Central memory CD4-positive, alpha-beta T cell (primary cell): ENCODE results near the gene RPS26.
A peak's percentile ranks its signal among the peaks of the same experiment; 100 is the strongest.
"Not testable (repeated sequence)": the region's sequence is repeated elsewhere in the genome, so short reads cannot be mapped to it uniquely, and the experiment has no call there.

Source experiments
- DNase-seq: peaks from one replicate; pipeline ENCODE4 v3.0.0; 2022
- total RNA-seq, 3 experiments: gene quantifications; one replicate each; lab custom pipeline; 2026; lab: John Stamatoyannopoulos, UW

RPS26 gene
- 194 to 424 (median 295) reads per million in 3 experiments for total RNA-seq

DNA sequence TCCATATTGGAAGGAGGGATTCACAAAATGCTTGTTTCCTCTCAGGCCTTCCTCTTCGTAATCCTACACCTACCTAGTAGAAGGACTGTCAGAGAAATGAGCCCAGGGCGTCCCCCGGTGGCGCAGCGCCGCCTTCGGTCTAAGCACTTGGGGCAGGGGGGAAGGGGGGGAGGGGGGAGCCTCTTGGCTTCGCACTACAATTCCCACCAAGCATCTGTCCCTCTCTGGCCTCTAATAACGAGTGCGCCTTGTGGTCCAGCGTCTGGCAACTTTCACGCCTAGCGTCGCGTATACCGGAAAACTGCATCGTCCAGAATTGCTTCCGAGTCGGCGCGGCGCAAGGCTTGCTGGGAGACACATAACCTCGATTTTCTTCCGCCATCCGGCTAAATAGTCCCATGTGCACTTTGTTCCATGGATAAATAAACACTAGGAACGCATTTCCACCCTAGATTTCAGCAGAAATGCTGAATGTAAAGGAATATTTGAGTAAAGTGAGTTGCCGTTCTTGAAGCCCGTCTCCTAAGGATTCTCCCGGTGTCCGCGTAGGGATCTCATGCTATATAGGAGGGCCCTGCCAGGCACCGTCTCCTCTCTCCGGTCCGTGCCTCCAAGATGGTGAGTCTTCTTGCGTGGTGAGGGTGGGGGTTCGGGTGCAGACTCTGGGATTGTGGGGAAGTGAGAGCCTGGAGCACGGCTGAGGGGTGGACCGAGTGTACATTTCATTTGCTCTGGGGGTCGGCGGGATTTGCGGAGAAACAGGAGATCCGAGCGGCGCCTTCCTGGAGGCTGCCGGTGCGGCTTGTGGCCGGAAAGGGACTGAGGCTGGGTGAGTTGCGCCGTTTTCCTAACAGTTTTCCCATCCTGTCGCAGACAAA lies at the start of gene RPS26:
Gene RPS26 (plus strand): TSS at position 367 of the 878 bp plus-strand sequence. CDS start 249 bp downstream, at position 616.
- DNase-seq = peak; percentile 96

DNA sequence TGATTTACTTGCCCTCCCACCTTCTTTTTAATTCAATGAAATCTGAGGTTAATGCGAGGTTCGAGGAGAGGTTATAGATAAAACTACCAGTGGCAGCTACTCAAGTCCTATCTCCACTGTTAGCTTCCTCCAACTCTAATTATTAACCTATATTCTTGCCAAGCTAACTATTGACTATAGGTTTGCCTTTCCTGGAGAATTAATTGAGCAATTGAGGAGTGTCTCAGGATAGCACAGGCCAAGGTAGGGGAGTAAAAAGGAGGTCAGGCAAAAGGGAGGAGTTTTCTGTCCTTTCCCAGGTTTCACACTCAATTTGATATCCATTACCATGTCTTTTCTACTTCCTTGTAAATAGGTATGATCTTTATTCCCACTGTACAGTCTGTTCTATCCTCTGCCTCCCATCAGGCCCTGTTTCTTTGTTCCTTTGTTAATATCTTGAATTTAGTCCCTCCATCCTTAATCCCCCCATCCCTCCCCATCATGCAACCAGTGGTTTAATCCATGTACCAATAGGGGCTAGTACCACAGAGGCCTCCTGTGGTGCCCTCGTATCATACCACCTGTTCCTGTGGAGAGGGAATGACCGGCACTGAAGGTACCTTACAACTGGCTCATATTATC lies 48.4 kb upstream of the RPS26 start:
- DNase-seq = no peak

DNA sequence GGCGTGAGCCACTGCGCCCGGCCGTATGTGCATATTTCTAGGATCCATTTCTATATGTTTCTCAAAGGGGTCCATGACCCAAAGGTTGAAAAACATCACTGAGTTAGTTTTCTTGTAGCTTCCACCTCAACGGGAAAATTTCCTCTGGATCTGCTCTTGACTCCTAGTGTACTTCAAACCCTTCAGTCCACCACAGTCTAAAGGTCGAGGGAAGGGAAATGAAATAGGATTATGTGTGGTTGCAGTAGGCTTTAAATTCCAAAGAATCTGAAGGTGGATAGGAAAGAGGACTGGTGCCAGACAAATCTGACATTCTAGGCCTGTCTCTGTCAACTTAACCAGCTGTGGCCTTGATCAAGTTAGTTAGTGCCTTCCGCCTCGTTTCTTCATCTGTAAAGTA lies 46.4 kb upstream of the RPS26 start:
- no peak for DNase-seq

DNA sequence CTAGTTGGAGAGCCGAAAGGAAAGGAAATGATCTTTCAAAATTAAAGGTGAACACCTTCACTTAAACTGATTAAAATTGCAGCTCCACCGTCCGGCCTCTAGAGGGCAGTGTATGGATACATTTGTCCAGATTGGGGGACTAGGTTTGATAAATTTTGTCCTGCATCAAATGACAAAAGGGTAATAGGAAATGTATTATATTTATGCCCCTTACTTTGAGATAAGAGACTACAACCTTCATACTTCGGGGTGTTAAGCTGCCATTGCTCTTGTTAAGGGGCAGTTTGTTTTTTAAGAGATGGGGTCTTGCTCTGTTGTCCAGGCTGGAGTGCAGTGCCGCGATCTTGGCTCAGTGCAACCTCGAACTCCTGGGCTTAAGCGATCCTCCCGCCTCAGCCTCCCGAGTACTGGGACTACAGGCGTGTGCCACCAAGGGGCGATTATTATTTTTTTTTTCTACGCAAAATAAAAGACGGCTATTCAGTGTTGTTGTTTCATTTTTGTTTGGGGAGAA lies 45.5 kb upstream of the RPS26 start:
- peak; percentile 66 for DNase-seq

DNA sequence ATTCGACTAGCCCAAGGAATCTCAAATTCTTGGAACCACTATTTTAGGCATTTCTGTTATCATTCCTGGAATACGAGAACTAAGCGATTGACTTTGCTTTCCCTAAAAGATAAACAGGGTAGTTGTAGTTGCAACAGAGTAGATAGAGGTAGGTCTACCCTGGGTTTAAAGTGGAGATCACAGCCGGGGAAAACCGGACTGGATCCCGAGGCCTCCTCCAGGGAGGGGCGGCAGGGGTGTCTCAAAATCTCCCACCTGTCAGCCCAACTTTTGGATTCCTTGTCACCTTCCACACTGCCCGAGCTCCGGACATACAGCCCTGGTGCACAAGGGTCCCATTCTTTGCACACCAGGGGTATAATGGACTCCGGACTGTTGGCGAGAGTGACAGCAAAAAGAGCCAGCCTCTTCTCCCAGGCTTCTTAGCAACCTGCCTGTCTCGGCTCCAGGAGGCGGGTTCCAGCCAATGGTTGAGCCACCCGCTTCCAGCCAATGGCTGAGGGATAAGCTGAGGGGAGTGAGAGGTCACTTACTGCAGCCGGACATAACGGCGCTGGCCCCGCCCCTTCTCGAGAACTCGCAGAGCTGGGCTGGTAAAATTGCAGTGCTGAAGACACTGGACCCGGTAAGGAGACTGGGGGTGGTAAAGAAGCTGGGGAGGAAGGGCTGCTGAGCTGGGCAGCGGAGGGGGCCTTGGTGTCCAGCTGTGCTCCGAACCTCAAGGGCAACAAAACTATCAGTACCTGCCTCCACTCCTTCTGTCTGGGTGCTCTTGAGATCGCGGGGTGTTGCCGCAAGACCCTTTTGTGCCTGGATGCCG lies 44.8 kb upstream of the RPS26 start, which contains the start of gene SUOX:
Gene SUOX (plus strand): TSS at position 562 of the 820 bp plus-strand sequence. CDS start 4,946 bp downstream, outside the sequence.
- DNase-seq = no peak

DNA sequence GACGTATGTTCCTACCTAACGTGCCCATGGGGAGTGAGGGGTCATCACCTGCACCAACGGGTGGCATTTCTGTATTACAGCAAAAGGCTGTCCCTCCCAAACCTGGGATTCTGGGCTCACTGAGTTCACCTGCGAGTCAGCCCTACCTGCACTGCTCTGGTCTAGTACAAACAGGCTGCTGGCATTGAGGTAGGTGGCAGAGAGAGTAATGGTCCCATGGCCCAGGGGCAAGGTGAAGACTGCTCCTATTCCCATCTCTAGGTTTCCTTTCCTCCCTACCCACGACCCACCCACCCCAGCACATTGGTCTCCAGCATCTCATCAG lies 44.2 kb upstream of the RPS26 start:
- DNase-seq = no peak

DNA sequence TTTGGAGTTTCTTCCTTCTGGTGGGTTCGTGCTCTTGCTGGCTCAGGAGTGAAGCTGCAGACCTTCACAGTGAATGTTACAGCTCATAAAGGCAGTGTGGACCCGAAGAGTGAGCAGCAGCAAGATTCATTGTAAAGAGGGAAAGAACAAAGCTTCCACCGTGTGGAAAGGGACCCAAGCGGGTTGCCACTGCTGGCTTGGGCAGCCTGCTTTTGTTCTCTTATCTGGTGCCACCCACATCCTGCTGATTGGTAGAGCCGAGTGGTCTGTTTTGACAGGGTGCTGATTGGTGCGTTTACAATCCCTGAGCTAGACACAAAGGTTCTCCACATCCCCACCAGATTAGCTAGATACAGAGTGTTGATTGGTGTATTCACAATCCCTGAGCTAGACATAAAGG lies 42.2 kb upstream of the RPS26 start:
- DNase-seq = not testable (repeated sequence)

DNA sequence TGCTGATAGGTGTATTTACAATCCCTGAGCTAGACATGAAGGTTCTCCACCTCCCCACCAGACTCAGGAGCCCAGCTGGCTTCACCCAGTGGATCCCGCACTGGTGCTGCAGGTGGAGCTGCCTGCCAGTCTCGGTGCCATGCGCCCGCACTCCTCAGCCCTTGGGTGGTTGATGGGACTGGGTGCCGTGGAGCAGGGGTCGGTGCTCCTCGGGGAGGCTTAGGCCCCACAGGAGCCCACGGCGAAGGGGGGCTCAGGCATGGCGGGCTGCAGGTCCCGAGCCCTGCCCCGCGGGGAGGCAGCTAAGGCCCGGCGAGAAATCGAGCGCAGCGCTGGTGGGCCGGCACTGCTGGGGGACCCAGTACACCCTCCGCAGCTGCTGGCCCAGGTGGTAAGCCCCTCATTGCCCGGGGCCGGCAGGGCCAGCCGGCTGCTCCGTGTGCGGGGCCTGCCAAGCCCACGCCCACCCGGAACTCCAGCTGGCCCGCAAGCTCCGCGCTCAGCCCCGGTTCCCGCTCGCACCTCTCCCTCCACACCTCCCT lies 41.6 kb upstream of the RPS26 start:
- DNase-seq = not testable (repeated sequence)

DNA sequence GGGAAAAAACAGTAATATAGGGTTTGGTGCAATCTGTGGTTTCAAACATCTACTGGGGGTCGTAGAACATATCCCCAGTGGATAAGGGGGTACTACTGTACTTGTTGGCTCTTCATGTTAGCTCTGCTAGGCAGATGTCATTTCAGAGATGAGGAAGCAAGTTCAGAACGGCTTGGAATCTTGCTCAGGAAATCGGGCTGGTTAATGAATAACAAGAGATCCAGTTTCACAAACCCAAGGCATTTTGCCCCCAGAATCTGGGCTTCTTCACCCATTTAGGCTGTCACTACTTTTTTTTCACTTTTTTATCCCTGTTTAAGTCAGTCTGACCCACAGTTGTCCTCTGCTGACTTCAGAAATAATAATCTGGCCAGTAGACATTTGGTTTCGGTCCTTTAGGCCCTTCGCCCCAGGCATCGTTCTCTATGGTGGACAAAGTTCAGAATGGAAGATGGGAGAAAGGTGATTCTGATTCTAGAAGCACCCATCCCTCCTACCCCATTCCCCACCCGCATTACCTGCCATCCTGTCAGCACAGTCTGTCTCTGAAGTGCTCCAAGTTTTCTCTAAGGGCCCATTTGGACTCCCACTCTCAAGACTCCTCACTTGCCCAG lies 40.1 kb upstream of the RPS26 start:
- DNase-seq = no peak

DNA sequence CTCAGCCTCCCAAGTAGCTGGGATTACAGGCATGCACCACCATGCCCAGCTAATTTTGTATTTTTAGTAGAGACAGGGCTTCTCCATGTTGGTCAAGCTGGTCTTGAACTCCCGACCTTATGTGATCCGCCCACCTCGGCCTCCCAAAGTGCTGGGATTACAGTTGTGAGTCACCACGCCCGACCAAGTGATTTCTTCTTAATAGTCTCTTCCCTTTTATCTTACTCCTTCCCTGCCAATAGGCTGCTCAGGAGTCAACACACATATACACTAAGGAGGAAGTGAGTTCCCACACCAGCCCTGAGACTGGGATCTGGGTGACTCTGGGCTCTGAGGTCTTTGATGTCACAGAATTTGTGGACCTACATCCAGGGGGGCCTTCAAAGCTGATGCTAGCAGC lies 38.3 kb upstream of the RPS26 start:
- not testable (repeated sequence) for DNase-seq

DNA sequence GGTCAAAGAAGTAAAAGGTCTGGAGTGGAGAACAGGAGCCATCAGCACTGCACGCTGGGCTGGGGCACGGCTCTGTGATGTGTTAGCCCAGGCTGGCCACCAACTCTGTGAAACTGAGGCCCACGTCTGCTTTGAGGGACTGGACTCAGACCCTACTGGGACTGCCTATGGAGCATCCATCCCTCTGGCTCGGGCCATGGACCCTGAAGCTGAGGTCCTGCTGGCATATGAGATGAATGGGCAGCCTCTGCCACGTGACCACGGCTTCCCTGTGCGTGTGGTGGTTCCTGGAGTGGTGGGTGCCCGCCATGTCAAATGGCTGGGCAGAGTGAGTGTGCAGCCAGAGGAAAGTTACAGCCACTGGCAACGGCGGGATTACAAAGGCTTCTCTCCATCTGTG lies 37.5 kb upstream of the RPS26 start:
- DNase-seq = no peak

DNA sequence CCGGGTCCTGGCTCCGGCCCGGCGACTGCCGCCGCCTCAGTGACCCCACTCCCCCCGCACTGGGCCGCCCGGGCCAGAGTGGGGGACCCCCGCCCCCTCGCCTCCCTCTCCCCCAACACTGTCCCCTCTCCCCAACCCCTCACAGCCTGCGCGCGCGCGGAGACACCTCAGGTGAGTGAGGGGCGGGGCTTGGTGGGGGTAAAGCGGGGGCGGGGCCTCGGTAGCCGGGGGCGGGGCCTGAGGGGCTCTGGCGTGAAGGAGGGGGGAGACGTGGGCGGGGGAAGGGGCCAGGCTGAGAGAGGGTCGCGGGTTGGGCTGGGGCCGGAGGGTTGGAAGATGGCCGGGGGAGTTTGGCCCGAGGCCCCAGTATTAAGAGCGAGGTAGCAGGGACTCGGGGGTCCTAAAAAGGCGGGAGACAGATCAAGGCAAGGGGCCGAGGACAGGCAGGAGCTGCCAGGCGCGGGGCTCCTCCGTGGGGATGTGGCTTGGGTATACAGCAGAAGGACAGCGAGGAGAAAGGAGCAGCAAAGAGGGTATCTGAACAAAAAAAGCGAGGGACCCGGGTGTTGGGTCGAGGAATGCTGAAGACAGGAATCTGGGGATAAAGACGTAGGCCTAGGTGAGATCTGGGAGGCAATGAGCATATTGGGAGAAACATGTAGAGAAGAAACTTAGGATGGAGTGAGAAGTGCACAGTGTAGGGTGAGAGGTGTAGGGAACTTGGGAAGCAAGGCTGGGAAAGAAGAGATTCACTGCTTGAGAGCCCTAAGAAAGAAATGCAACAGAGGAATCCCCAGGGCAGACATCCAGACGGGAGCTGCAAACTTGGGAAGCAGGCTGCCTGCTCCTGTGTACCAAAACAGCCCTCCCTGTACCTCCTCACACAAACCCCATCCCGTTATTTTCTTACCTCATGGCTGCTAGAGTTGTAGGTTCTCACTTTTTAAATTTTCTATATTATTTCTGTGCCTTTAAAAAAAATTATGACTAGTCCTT lies 33.9 kb upstream of the RPS26 start:
- peak; percentile 56 for DNase-seq

DNA sequence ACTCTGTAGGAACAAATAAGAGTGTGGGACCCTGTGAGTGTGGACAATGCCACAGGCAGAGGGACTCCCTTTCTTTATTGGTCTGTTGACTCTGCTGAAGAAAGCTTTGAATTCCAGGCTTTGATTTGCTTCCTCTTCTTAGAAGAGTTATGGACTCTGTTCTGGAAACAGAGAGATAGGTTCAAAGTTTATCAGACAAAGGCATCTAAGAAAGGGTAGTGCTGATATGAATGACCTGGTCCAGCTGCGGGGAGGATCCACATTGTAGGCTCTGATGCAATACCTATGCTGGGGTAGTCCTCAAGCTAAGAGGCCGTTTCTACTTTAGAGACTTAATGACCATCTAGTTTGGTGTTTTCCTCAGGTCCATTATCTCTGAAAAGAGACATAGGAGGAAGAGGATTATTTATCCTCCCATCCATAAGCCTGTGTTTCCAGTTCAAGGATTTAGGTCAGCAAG lies 31.6 kb upstream of the RPS26 start:
- DNase-seq = no peak

DNA sequence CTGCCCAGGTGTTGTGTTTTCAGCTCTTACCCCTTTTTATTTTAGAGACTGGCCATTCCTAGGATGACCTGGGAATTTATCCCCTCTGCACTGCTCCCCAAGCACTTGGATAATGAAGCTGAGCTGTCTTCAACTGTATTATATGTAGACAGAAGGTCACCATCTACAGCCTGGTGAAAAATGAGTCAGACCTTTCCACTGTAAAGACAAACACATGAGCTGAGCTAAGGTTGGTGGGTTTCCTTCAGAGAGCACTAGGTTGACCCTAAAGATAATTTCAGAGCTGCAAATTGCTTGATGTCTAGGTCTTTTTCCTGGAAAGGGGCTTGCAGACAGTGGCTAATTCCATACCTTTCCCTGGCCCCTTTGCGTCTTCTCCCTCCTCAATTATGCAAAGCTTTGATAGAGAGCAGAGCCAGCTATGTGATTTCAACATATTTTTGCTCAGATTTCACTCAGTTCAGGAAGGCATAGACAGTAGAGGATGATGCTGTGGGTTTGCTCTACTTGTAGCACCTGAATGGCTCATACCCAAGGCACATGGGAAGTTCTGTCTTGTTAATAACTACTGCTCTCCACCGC lies 30.1 kb upstream of the RPS26 start:
- no peak for DNase-seq

DNA sequence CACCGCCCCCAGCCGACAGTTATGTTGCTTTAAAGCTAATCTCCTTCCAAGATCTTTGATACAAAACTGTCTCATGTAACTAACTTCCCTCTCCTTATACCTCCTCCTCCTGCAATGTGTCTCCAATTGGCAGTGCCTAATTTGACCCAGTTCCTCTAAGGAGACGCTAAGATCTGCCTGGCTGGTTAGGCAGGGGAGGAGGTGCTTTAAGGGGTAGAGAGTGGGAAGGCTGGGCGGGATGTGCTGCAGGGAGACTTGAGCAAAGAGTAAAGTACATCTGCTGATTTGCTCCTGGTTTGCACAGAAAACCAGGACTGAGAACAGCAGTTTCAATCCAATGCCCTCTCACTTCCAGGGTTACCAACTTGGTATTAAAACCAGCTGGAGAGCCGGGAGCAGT lies 28.2 kb upstream of the RPS26 start:
- DNase-seq = no peak

DNA sequence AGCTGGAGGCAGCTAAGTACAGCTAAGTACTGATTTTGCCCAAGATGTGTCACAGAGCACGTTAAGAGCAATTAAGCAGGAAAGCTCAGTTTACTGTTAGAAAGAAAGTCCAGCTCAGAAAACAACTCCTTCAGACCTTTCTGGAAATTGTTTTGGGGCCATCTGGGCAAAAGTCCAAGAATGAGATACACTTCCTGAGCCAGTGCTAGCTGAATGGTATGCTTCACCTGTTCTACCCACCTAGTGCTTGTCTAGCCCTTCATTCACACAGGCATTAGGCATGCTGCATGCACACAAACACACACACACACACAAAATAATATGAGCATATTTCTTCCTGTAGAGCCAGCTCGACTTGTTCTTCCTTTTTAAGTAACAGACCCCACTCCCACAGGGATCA lies 27.5 kb upstream of the RPS26 start:
- no peak for DNase-seq

DNA sequence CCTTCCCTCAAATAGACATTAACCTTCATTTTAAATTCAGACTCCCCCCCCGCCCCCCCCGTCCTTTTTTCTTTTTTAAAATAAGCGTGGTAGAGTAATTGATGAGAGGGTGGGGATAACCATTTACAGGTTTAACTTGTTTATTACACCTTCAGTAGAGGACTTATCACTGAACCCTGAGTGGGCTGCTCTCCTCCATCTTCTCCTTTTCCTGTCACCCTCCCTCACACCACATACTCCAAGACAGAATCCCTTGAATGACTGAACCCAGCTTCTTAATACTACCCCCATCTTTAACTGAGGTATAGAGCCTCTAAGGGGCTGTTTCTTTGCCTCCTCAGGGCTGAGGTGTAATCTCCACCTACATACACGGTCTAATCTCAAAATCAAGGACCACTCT lies 24.5 kb upstream of the RPS26 start:
- DNase-seq = no peak

DNA sequence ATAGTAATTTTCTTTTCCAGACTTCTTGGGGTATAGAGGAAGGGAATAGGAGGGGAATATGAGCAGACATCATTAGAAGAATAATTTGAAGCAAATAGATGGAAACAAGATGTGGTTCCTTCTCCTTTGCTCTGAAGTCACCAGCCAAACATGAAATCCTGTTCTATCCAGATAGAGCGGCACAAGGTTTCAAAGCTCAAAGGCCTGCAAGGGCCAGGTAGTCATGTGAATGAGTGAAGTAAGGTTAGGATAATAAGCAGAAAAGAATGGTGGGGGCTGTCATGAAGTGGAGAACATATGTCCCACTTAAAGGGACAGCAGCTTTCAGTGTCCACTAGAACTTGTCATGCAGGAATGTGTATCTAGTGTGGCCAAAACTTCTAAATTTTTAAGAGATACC lies 23.4 kb upstream of the RPS26 start:
- no peak for DNase-seq

DNA sequence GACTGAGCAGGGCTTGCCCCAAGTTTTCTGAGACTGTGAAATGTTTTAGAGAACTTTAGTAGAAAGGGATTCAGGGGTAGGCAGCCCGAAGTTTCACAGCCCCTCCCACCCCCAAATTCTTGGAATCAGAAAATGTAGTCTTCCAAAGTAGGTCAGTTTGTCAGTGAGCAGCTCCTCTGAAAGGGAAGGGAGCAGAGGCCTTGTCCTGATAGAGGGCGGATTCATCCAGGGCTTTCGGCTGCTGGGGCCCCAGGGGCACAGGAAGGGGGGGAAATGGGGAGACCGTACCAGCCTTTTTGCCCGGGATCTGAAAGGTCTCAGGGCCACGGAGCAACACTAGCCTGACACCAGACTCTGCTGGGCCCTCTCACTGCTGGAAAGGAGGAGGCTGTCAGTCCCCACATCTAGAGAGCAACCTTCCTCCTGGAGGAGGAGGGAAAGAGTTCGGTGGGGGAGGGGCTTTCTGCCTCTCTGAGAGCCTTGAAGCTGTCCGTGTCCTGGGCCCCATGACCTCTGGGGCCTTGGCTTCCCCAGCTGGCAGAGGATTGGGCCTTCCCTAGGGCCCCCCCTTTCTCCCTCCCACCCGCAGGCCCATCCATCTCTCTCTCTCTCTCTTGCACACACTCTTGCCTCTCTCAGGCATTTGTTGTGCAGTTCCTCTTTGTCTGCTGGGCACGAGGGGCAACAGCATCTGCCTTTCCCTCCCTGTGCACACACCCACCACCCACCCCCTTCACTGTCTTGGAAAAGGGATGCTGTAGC lies 21.1 kb upstream of the RPS26 start, which contains the start of gene IKZF4:
Gene IKZF4 (plus strand): TSS at position 621 of the 762 bp plus-strand sequence. CDS start 451 bp downstream, outside the sequence.
- no peak for DNase-seq
